Stimulated activated CD4-positive, alpha-beta T cell treated with anti-CD3 and anti-CD28 coated beads, Interleukin-12 subunit alpha, Interleukin-12 subunit beta, amount 100 ng/mL, for 4 hours (primary cell): ENCODE results near the gene STT3B.
"Not testable (repeated sequence)": the region's sequence is repeated elsewhere in the genome, so short reads cannot be mapped to it uniquely, and the experiment has no call there.

ENCODE experiments used
- DNase-seq: peaks from one replicate; pipeline ENCODE4 v3.0.0-alpha.2; 2020

Gene STT3B

GRCh38 chr3:31532587-31533168 is at the start of gene STT3B:
Gene STT3B (plus strand): TSS chr3:31532925. CDS start chr3:31532999, 74 bp downstream.
- DNase-seq = peak; percentile 81

- DNase-seq = no peak
Measured at GRCh38 chr3:31483776-31484175, 48.9 kb upstream of the STT3B start.

- no peak for DNase-seq
Measured at GRCh38 chr3:31485196-31485595, 47.5 kb upstream of the STT3B start.

GRCh38 chr3:31486865-31487533 is 45.7 kb upstream of the STT3B start:
- no peak for DNase-seq

- DNase-seq = no peak
Measured at GRCh38 chr3:31488475-31489017, 44.2 kb upstream of the STT3B start.

- no peak for DNase-seq
Measured at GRCh38 chr3:31490502-31490901, 42.2 kb upstream of the STT3B start.

GRCh38 chr3:31491660-31492059 is 41.1 kb upstream of the STT3B start:
- DNase-seq = no peak

GRCh38 chr3:31493149-31493548 is 39.6 kb upstream of the STT3B start:
- DNase-seq = no peak

- no peak for DNase-seq
Measured at GRCh38 chr3:31495971-31496665, 36.6 kb upstream of the STT3B start.

- no peak for DNase-seq
Measured at GRCh38 chr3:31498791-31499190, 33.9 kb upstream of the STT3B start.

- DNase-seq = no peak
Measured at GRCh38 chr3:31499281-31499680, 33.4 kb upstream of the STT3B start.

- no peak for DNase-seq
Measured at GRCh38 chr3:31502803-31503221, 29.9 kb upstream of the STT3B start.

GRCh38 chr3:31503456-31503855 is 29.3 kb upstream of the STT3B start:
- no peak for DNase-seq

- no peak for DNase-seq
Measured at GRCh38 chr3:31504230-31504629, 28.5 kb upstream of the STT3B start.

- DNase-seq = no peak
Measured at GRCh38 chr3:31505371-31506048, 27.2 kb upstream of the STT3B start.

GRCh38 chr3:31506515-31506914 is 26.2 kb upstream of the STT3B start:
- not testable (repeated sequence) for DNase-seq

- no peak for DNase-seq
Measured at GRCh38 chr3:31508452-31509146, 24.1 kb upstream of the STT3B start.

- no peak for DNase-seq
Measured at GRCh38 chr3:31509147-31509728, 23.5 kb upstream of the STT3B start.

- DNase-seq = no peak
Measured at GRCh38 chr3:31514570-31514969, 18.2 kb upstream of the STT3B start.

- DNase-seq = no peak
Measured at GRCh38 chr3:31515486-31516284, 17.0 kb upstream of the STT3B start.

- no peak for DNase-seq
Measured at GRCh38 chr3:31516757-31517156, 16.0 kb upstream of the STT3B start.
